HepG2 (cell line): ENCODE measurements around the gene FAM24A. TPM values are rescaled to one million over a fixed set of nuclear protein-coding genes. Genes with fewer than 3 reads are reported as not detected.

Source experiments
- ATAC-seq: fragments of 200-7000 bp; cut with Tn5 transposase; 3 replicates; pipeline ENCODE4 v1.9.1; 2020; ENCODE audit warnings: mild to moderate bottlenecking, moderate library complexity
- BruUV-seq: library from RNA; stranded (reverse); fragments of 400-500 nt; replicated peaks from 2 replicates; lab custom pipeline; 2021; lab: Mats Ljungman, UMichigan
- CTCF ChIA-PET: fragments of 300-600 bp; formaldehyde crosslinking; extraction: SDS; loops from one replicate; lab custom pipeline; 2021; ENCODE audit warnings: low total read pairs, inconsistent platforms, low intra/inter-chr PET ratio; lab: Yijun Ruan, JAX
- POLR2A ChIA-PET: fragments of 350-600 bp; sonication (Branson Sonifier 250); formaldehyde crosslinking; loops from one replicate; lab custom pipeline; 2020; ENCODE audit warnings: antibody characterized with exemption, inconsistent platforms; lab: Yijun Ruan, JAX
- DNase-seq: peaks from one replicate; pipeline ENCODE4 v3.0.0-alpha.2; 2015; ENCODE audit warnings: low spot score
- FAIRE-seq: peaks from 3 replicates; lab custom pipeline; 2011; peaks lifted over from hg19 to GRCh38; lab: Jason Lieb, UNC
- H2AFZ ChIP-seq: one replicate; pipeline ENCODE4 v1.6.1; 2011; ENCODE audit warnings: low read length, inconsistent platforms
- H3K27ac ChIP-seq: fragments of 300-600 bp; 3 replicates; pipeline ENCODE4 v1.8.0; 2011; ENCODE audit warnings: mixed run types, mild to moderate bottlenecking, mixed read lengths, low read length, inconsistent platforms; ENCODE audit not compliant: insufficient read depth; ENCODE audit errors: extremely low read length
- H3K27me3 ChIP-seq, 2 experiments: fragments of 200-600 bp in 1 of 2; 2 replicates in 1 of 2; 3 replicates in 1 of 2; pipeline versions ENCODE4 v1.6.0 to v1.8.0; 2011; ENCODE audit warnings: low read length in 2 of 2, mild to moderate bottlenecking in 2 of 2, moderate library complexity in 2 of 2, inconsistent platforms in 1 of 2; ENCODE audit not compliant: insufficient read depth in 2 of 2, control insufficient read depth in 1 of 2
- H3K36me3 ChIP-seq, 2 experiments: fragments of 200-600 bp in 1 of 2; replicated peaks in 1 of 2; 2 replicates in 1 of 2; 3 replicates in 1 of 2; pipeline versions ENCODE4 v1.5.1 to v1.8.0; 2011; ENCODE audit warnings: low read length in 2 of 2, inconsistent platforms in 1 of 2; ENCODE audit not compliant: insufficient read depth in 2 of 2, control insufficient read depth in 1 of 2
- H3K4me1 ChIP-seq: 2 replicates; pipeline ENCODE4 v1.5.1; 2012; ENCODE audit warnings: low read length, inconsistent platforms; ENCODE audit not compliant: insufficient read depth
- H3K4me2 ChIP-seq: 2 replicates; pipeline ENCODE4 v1.6.0; 2011; ENCODE audit warnings: low read depth, low read length, inconsistent platforms
- H3K4me3 ChIP-seq, 3 experiments: fragments of 200-600 bp in 1 of 3; sonication (generic), shearing (Covaris generic) in 1 of 3; replicated peaks in 1 of 3; 2 replicates each; pipeline ENCODE4 v1.5.1; 2011 to 2016; ENCODE audit warnings: low read length in 3 of 3, inconsistent platforms in 2 of 3, low read depth in 2 of 3, mild to moderate bottlenecking in 2 of 3, control low read depth in 1 of 3, mixed read lengths in 1 of 3; ENCODE audit not compliant: insufficient read depth in 1 of 3
- H3K79me2 ChIP-seq: one replicate; pipeline ENCODE4 v1.6.1; 2011; ENCODE audit warnings: low read length, inconsistent platforms; ENCODE audit not compliant: insufficient read depth
- H3K9ac ChIP-seq: 2 replicates; pipeline ENCODE4 v1.6.0; 2011; ENCODE audit warnings: mild to moderate bottlenecking, low read depth, low read length, inconsistent platforms; ENCODE audit not compliant: insufficient read depth
- H3K9me3 ChIP-seq: 2 replicates; pipeline ENCODE4 v1.5.1; 2012; ENCODE audit warnings: mild to moderate bottlenecking, low read length
- H4K20me1 ChIP-seq: 2 replicates; pipeline ENCODE4 v1.6.0; 2011; ENCODE audit warnings: inconsistent platforms, mild to moderate bottlenecking, low read length, moderate library complexity; ENCODE audit not compliant: insufficient read depth
- GTF3A ChIP-seq: sonication (generic); formaldehyde crosslinking; conservative IDR thresholded peaks from 2 replicates; pipeline ENCODE4 v1.4.0; 2020; ENCODE audit warnings: mild to moderate bottlenecking, missing genetic modification reagents
- HMG20A ChIP-seq: IDR thresholded peaks from 2 replicates; pipeline ENCODE4 v1.6.1; 2016; ENCODE audit warnings: borderline replicate concordance
- HNRNPUL1 ChIP-seq: fragments of 200-400 bp; formaldehyde crosslinking; IDR thresholded peaks from 2 replicates; pipeline ENCODE4 v1.6.1; 2017; ENCODE audit warnings: low read depth, mild to moderate bottlenecking, low read length, moderate library complexity
- HOXA9 ChIP-seq: sonication (generic); formaldehyde crosslinking; IDR thresholded peaks from 2 replicates; pipeline ENCODE4 v1.8.1; 2022; ENCODE audit warnings: missing genetic modification reagents, mild to moderate bottlenecking, moderate library complexity, borderline replicate concordance
- KAT8 ChIP-seq: IDR thresholded peaks from 2 replicates; pipeline ENCODE4 v1.6.1; 2016; ENCODE audit warnings: missing genetic modification reagents, missing compliant biosample characterization
- MAFG ChIP-seq: sonication (generic); formaldehyde crosslinking; IDR thresholded peaks from 2 replicates; pipeline ENCODE4 v1.5.1; 2020; ENCODE audit warnings: mild to moderate bottlenecking, missing genetic modification reagents
- PAF1 ChIP-seq: IDR thresholded peaks from 2 replicates; pipeline ENCODE4 v1.6.1; 2016; ENCODE audit warnings: missing genetic modification reagents, missing compliant biosample characterization
- PITX1 ChIP-seq: sonication (generic); formaldehyde crosslinking; IDR thresholded peaks from 2 replicates; pipeline ENCODE4 v1.5.1; 2020; ENCODE audit warnings: mild to moderate bottlenecking, missing genetic modification reagents
- SCMH1 ChIP-seq: sonication (generic); formaldehyde crosslinking; IDR thresholded peaks from 2 replicates; pipeline ENCODE4 v1.9.0; 2021; ENCODE audit warnings: missing genetic modification reagents, mild to moderate bottlenecking, borderline replicate concordance
- SMARCC2 ChIP-seq: fragments of 450-650 bp; IDR thresholded peaks from 2 replicates; pipeline ENCODE4 v1.6.1; 2017; ENCODE audit warnings: antibody characterized with exemption, mild to moderate bottlenecking
- ZNF17 ChIP-seq: sonication (generic); formaldehyde crosslinking; IDR thresholded peaks from 2 replicates; pipeline ENCODE4 v1.5.0; 2020; ENCODE audit warnings: mild to moderate bottlenecking, missing genetic modification reagents
- ZNF382 ChIP-seq: sonication (generic); formaldehyde crosslinking; IDR thresholded peaks from 2 replicates; pipeline ENCODE4 v1.5.0; 2020; ENCODE audit warnings: missing genetic modification reagents, mild to moderate bottlenecking, borderline replicate concordance
- ZNF460 ChIP-seq: sonication (generic); formaldehyde crosslinking; IDR thresholded peaks from 2 replicates; pipeline ENCODE4 v1.5.1; 2020; ENCODE audit warnings: missing genetic modification reagents, mild to moderate bottlenecking, borderline replicate concordance
- WGBS: methylation state at CpG from one replicate; pipeline ENCODE4 v1.1.6; 2017; ENCODE audit warnings: low lambda C conversion rate; 5-methylcytosine and 5-hydroxymethylcytosine counted together
- in situ Hi-C: cut with HindIII; loops from 2 replicates; pipeline ENCODE4 v1.10.0; 2017; ENCODE audit warnings: low pct_unique_long_range_greater_than_20kb; ENCODE audit not compliant: extremely low pct_ligation_motif_present
- intact Hi-C: fragments of 100-400 bp; cut with micrococcal nuclease; formaldehyde crosslinking; loops from one replicate; pipeline ENCODE4 v1.10.0; 2022; ENCODE audit not compliant: unreplicated experiment
- polyA plus RNA-seq, 8 experiments: library from polyadenylated mRNA; depleted of rRNA in 3 of 8; stranded (reverse) in 7 of 8; unstranded in 1 of 8; fragments of >200 nt; fragmentation: Illumina TruSeq in 4 of 8; extraction: Trizol in 4 of 8; gene quantifications; 2 replicates each; pipeline versions ENCODE4 v1.2.1 to v1.2.3, GENCODE V29; 2011 to 2016; ENCODE audit warnings: low read depth in 4 of 8, missing spikeins in 1 of 8, mixed read lengths in 1 of 8; ENCODE audit not compliant: insufficient read depth in 1 of 8
- total RNA-seq, 5 experiments: library from RNA; depleted of rRNA; stranded (reverse); fragments of >200 nt; fragmentation: Illumina TruSeq; extraction: Trizol; gene quantifications; 2 replicates each; pipeline ENCODE4 v1.2.3, GENCODE V29; 2016; ENCODE audit warnings: low read depth in 1 of 5
- TF ChIP-seq, protein P1 (sequence below): sonication (generic); formaldehyde crosslinking; IDR thresholded peaks from 2 replicates; pipeline ENCODE4 v1.4.0; 2020; ENCODE audit warnings: missing genetic modification reagents
- TF ChIP-seq, protein P2 (sequence below): sonication (generic); formaldehyde crosslinking; IDR thresholded peaks from 2 replicates; pipeline ENCODE4 v1.4.0; 2020; ENCODE audit warnings: missing genetic modification reagents, borderline replicate concordance

FAM24A gene
- total and polyA plus RNA-seq, 2 of the 13 experiments (the other 11 are each of a cell fraction or from before 2014, with no cell fraction given): not detected

GRCh38 chr10:122939856-122940543 is 29.6 kb downstream of the FAM24A start:
- H3K4me2 ChIP-seq: no peak overlapping the region
- WGBS: 90% methylated on average over 1 of the region's 1 CpG
- DNase-seq (no peak), FAIRE-seq (peak; percentile 23), ATAC-seq (no peak)
- no peaks in the 10 kb centered on the region for H3K27me3 ChIP-seq
- TF ChIP-seq, protein P1, sequence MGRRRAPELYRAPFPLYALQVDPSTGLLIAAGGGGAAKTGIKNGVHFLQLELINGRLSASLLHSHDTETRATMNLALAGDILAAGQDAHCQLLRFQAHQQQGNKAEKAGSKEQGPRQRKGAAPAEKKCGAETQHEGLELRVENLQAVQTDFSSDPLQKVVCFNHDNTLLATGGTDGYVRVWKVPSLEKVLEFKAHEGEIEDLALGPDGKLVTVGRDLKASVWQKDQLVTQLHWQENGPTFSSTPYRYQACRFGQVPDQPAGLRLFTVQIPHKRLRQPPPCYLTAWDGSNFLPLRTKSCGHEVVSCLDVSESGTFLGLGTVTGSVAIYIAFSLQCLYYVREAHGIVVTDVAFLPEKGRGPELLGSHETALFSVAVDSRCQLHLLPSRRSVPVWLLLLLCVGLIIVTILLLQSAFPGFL: no peak
- TF ChIP-seq ZNF382 (CRISPR knock-in tag): no peak
- no peak for TF ChIP-seq HOXA9
- TF ChIP-seq PAF1 (CRISPR knock-in tag): no peak
- TF ChIP-seq KAT8 (CRISPR knock-in tag): no peak
- TF ChIP-seq HMG20A (CRISPR knock-in tag): no peak
- TF ChIP-seq ZNF17 (CRISPR knock-in tag): no peak
- H2AFZ ChIP-seq: no peak overlapping the region
- ChIA-PET CTCF (no interaction called here), POLR2A (no interaction called here)
- no peaks in the 10 kb centered on the region for H3K79me2 ChIP-seq
- intact Hi-C loops (no loop called here), in situ Hi-C loops (no loop called here)
- H3K36me3 ChIP-seq: peaks cover 3 to 24% of the 10 kb centered on the region in 2 experiments; a peak in 4 of 5 replicates
- H4K20me1 ChIP-seq: no peaks in the 10 kb centered on the region
- no TSS peak for BruUV-seq
- H3K4me1 ChIP-seq: no peaks in the 10 kb centered on the region
- no peak overlapping the region for H3K9ac ChIP-seq
- H3K27ac ChIP-seq: no peak overlapping the region
- no peaks in the 10 kb centered on the region for H3K9me3 ChIP-seq
- no peak overlapping the region for H3K4me3 ChIP-seq

DNA sequence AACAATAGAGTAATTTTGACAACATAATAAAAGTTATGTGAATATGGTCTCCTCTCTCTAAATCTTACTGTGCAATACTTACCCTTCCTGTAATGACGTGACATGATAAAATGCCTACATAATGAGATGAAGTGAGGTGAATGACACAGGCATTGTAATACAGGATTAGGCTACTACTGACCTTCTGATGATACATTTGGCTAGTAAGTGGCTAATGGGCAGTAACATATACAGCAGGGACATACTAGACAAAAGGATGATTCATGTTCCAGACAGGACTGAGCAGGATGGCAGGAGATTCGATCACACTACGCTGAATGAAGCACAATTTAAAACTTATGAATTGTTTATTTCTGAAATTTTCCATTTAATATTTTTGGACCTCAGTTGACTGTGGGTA is 38.9 kb downstream of the FAM24A start:
- no peak overlapping the region for H3K27ac ChIP-seq
- H3K4me1 ChIP-seq: peaks cover 14% of the 10 kb centered on the region
- peaks cover 7% of the 10 kb centered on the region for H3K79me2 ChIP-seq
- intact Hi-C loops (no loop called here), in situ Hi-C loops (no loop called here)
- ATAC-seq (no peak), FAIRE-seq (no peak), DNase-seq (no peak)
- no peak overlapping the region for H2AFZ ChIP-seq
- no peak overlapping the region for H3K9ac ChIP-seq
- ChIA-PET CTCF (no interaction called here), POLR2A (no interaction called here)
- no TSS peak for BruUV-seq
- H3K36me3 ChIP-seq: peaks cover 0 to 13% of the 10 kb centered on the region in 2 experiments; a peak in 3 of 5 replicates
- no peak overlapping the region for H3K4me2 ChIP-seq
- no peak for TF ChIP-seq HNRNPUL1
- no peak for TF ChIP-seq PITX1
- TF ChIP-seq, protein P2, sequence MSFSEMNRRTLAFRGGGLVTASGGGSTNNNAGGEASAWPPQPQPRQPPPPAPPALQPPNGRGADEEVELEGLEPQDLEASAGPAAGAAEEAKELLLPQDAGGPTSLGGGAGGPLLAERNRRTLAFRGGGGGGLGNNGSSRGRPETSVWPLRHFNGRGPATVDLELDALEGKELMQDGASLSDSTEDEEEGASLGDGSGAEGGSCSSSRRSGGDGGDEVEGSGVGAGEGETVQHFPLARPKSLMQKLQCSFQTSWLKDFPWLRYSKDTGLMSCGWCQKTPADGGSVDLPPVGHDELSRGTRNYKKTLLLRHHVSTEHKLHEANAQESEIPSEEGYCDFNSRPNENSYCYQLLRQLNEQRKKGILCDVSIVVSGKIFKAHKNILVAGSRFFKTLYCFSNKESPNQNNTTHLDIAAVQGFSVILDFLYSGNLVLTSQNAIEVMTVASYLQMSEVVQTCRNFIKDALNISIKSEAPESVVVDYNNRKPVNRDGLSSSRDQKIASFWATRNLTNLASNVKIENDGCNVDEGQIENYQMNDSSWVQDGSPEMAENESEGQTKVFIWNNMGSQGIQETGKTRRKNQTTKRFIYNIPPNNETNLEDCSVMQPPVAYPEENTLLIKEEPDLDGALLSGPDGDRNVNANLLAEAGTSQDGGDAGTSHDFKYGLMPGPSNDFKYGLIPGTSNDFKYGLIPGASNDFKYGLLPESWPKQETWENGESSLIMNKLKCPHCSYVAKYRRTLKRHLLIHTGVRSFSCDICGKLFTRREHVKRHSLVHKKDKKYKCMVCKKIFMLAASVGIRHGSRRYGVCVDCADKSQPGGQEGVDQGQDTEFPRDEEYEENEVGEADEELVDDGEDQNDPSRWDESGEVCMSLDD: no peak
- no peak for TF ChIP-seq ZNF460 (CRISPR knock-in tag)
- no peak for TF ChIP-seq SCMH1
- TF ChIP-seq GTF3A: no peak
- no peak for TF ChIP-seq SMARCC2
- TF ChIP-seq MAFG: no peak
- no peaks in the 10 kb centered on the region for H4K20me1 ChIP-seq
- H3K27me3 ChIP-seq: no peaks in the 10 kb centered on the region; a peak in 1 of 5 replicates
- H3K4me3 ChIP-seq: no peak overlapping the region
- WGBS: 99% methylated on average over 3 of the region's 3 CpGs
- H3K9me3 ChIP-seq: no peaks in the 10 kb centered on the region
